Measurements from ENCODE around the gene RERE. TPM values are rescaled to one million over a fixed set of nuclear protein-coding genes. Genes with fewer than 3 reads are reported as not detected.
A peak's percentile ranks its signal among the peaks of the same experiment; 100 is the strongest.

RERE gene
- total RNA-seq, 1 experiment from 2014 or later, result 73.4 TPM

DNA sequence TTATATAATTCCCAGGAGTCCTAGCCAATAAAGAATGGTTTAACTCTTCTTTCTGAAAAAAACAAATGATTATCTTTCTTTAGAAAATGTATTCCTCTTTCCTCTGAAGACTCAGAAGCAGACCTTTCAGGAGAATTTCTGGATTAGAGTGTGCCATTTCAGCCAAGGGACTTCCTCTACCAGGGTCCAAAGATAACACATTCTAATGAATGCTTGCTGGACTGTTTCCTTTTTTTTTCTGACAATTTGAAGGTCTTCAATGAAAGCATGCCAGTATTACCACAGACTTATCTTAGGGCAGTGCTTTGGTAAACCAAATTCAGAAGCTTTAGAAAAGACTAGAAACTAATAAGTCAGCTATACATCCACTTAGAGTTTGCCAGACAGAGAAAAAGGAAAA lies 80.5 kb downstream of the RERE start:
- Histone ChIP-seq H3K4me1 (replicated peaks; ENCODE audit: insufficient read depth) (peaks cover 25% of the 10 kb centered on the region), H3K27ac (no peak overlapping the region), H2AFZ (no peak overlapping the region), H3F3A (ENCODE audit: insufficient read depth, low read depth) (peaks cover 10% of the 10 kb centered on the region; the same call in 1 of the 2 replicates), H3K36me3 (ENCODE audit: low read depth) (no peaks in the 10 kb centered on the region), H3K4me2 (no peak overlapping the region), H4K20me1 (ENCODE audit: insufficient read depth) (no peaks in the 10 kb centered on the region), H3K9me2 (ENCODE audit: insufficient read depth) (no peaks in the 10 kb centered on the region), H3K27me3 (ENCODE audit: insufficient read depth, low read depth) (no peaks in the 10 kb centered on the region), H3K9me3 (ENCODE audit: insufficient read depth, low read depth) (no peaks in the 10 kb centered on the region), H3K4me3 (no peak overlapping the region), H3K79me2 (ENCODE audit: low read depth) (0 out of 2 replicates have a peak, but pooled peaks cover 6% of the 10 kb centered on the region)
- TF ChIP-seq, protein P1, sequence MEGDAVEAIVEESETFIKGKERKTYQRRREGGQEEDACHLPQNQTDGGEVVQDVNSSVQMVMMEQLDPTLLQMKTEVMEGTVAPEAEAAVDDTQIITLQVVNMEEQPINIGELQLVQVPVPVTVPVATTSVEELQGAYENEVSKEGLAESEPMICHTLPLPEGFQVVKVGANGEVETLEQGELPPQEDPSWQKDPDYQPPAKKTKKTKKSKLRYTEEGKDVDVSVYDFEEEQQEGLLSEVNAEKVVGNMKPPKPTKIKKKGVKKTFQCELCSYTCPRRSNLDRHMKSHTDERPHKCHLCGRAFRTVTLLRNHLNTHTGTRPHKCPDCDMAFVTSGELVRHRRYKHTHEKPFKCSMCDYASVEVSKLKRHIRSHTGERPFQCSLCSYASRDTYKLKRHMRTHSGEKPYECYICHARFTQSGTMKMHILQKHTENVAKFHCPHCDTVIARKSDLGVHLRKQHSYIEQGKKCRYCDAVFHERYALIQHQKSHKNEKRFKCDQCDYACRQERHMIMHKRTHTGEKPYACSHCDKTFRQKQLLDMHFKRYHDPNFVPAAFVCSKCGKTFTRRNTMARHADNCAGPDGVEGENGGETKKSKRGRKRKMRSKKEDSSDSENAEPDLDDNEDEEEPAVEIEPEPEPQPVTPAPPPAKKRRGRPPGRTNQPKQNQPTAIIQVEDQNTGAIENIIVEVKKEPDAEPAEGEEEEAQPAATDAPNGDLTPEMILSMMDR (conservative IDR thresholded peaks at IDR 0.05), result no peak
- no peak for TF ChIP-seq EZH2 (IDR thresholded peaks at IDR 0.05; ENCODE audit: low read depth)
- no peak for DNase-seq
- intact Hi-C loops (cut with micrococcal nuclease; ENCODE audit: unreplicated experiment), result no loop called here
- BruUV-seq (replicated peaks), result no TSS peak
- POLR2A ChIA-PET (ENCODE audit: unreplicated experiment), result interaction anchor here (0.9 kb wide), 1 partner anchor 150 kb away, joined by 6 read pairs; no protein-coding TSS in a partner anchor
- CTCF ChIA-PET, result interaction anchor here (0.5 kb wide), 1 partner anchor 42 kb away, joined by 3 read pairs; no protein-coding TSS in a partner anchor

GRCh38 chr1:8733484-8733883 lies 84.0 kb downstream of the RERE start:
- TF ChIP-seq, protein P1 (conservative IDR thresholded peaks at IDR 0.05), result no peak
- TF ChIP-seq EZH2 (IDR thresholded peaks at IDR 0.05; ENCODE audit: low read depth), result no peak
- no peak overlapping the region for H3K4me2 ChIP-seq
- no peaks in the 10 kb centered on the region for H3K9me2 ChIP-seq (ENCODE audit: insufficient read depth)
- ChIA-PET CTCF (interaction anchor here (0.5 to 1.0 kb wide), 3 partner anchors 115 to 219 kb away, joined by 3 to 7 read pairs (median 4); no protein-coding TSS in a partner anchor), POLR2A (ENCODE audit: unreplicated experiment) (interaction anchor here (0.5 to 0.7 kb wide), 4 partner anchors 30 to 1932 kb away, joined by 3 to 15 read pairs (median 7); no protein-coding TSS in a partner anchor)
- no peaks in the 10 kb centered on the region for H3K79me2 ChIP-seq (ENCODE audit: low read depth)
- H2AFZ ChIP-seq, result no peak overlapping the region
- H3F3A ChIP-seq (ENCODE audit: insufficient read depth, low read depth), result peaks cover 8% of the 10 kb centered on the region; the same call in 1 of the 2 replicates
- DNase-seq, result peak; percentile 68 to 88
- peaks cover 9% of the 10 kb centered on the region; the same call in 1 of the 2 replicates for H3K4me1 ChIP-seq (replicated peaks; ENCODE audit: insufficient read depth)
- no peak overlapping the region for H3K27ac ChIP-seq
- intact Hi-C loops (cut with micrococcal nuclease; ENCODE audit: unreplicated experiment), result loop anchor here (5.0 kb wide), 1 partner anchor 84 kb away; the partner anchor contains the start of gene RERE
- H3K9me3 ChIP-seq (ENCODE audit: insufficient read depth, low read depth), result no peaks in the 10 kb centered on the region
- BruUV-seq (replicated peaks), result no TSS peak
- H3K4me3 ChIP-seq, result no peak overlapping the region
- no peaks in the 10 kb centered on the region for H3K27me3 ChIP-seq (ENCODE audit: insufficient read depth, low read depth)
- no peaks in the 10 kb centered on the region for H3K36me3 ChIP-seq (ENCODE audit: low read depth)
- H4K20me1 ChIP-seq (ENCODE audit: insufficient read depth), result no peaks in the 10 kb centered on the region

GRCh38 chr1:8731162-8731561 lies 86.3 kb downstream of the RERE start:
- DNase-seq, result no peak
- H3K9me3 ChIP-seq (ENCODE audit: insufficient read depth, low read depth), result no peaks in the 10 kb centered on the region
- peaks cover 8% of the 10 kb centered on the region; the same call in 1 of the 2 replicates for H3F3A ChIP-seq (ENCODE audit: insufficient read depth, low read depth)
- no peak overlapping the region for H3K27ac ChIP-seq
- no TSS peak for BruUV-seq (replicated peaks)
- H3K27me3 ChIP-seq (ENCODE audit: insufficient read depth, low read depth), result no peaks in the 10 kb centered on the region
- H3K79me2 ChIP-seq (ENCODE audit: low read depth), result no peaks in the 10 kb centered on the region
- ChIA-PET POLR2A (ENCODE audit: unreplicated experiment) (no interaction called here), CTCF (no interaction called here)
- no peak overlapping the region for H3K4me3 ChIP-seq
- H4K20me1 ChIP-seq (ENCODE audit: insufficient read depth), result no peaks in the 10 kb centered on the region
- TF ChIP-seq, protein P1 (conservative IDR thresholded peaks at IDR 0.05), result no peak
- TF ChIP-seq EZH2 (IDR thresholded peaks at IDR 0.05; ENCODE audit: low read depth), result no peak
- H2AFZ ChIP-seq, result no peak overlapping the region
- peaks cover 9% of the 10 kb centered on the region; the same call in 1 of the 2 replicates for H3K4me1 ChIP-seq (replicated peaks; ENCODE audit: insufficient read depth)
- no peaks in the 10 kb centered on the region for H3K36me3 ChIP-seq (ENCODE audit: low read depth)
- no peak overlapping the region for H3K4me2 ChIP-seq
- intact Hi-C loops (cut with micrococcal nuclease; ENCODE audit: unreplicated experiment), result loop anchor here (5.0 kb wide), 1 partner anchor 86 kb away; the partner anchor contains the start of gene RERE
- no peaks in the 10 kb centered on the region for H3K9me2 ChIP-seq (ENCODE audit: insufficient read depth)

All from PC-9 (cell line).